ENCODE measurements around the gene SMPD3.

SMPD3 gene

GRCh38 chr16:68470461-68471150, 22.3 kb upstream of the SMPD3 start:
- DNase-seq = peak; percentile 78

- DNase-seq = no peak
These were observed 21.6 kb upstream of the SMPD3 start for GRCh38 chr16:68469796-68470460.

- DNase-seq = no peak
These were observed 20.5 kb upstream of the SMPD3 start for GRCh38 chr16:68468842-68469241.

DNA sequence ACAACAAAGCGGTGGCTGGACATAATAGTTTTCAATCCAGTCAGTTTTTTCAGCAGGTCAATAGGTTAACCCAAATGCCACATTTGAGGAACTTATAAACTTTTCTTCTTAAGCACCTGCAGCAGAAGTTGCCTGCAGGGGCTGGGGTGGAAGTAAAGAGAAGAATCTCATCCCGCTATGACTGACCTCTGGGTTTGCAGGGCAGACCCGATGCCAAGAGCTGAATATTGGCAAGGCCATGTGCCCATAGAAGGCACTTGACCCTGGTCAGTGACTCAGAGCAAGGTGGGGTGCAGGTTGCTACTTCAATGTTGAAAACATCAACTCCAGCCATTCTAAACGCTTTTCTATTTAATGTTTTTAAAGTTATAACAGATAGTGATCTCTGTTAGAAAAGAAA, 17.9 kb upstream of the SMPD3 start:
- no peak for DNase-seq

GRCh38 chr16:68463904-68464303, 15.6 kb upstream of the SMPD3 start:
- DNase-seq = no peak

DNA sequence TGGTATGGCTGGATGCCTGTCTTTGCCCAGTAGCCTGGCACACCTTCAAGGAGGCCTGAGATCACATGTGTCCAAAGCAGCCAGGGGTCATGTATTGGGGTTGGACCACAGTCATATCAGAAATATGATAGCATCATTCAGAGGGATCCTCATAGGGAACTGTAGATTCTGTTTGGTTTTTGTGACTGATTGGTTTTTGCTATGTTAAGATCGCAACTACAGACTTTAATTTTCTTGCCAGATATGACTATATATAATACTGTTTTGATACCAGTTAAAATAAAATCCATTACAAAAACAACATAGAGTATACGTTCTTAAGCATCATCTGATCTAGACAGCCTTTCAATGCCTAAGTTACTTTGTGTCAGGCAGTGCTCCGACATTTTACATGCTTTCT, 11.8 kb upstream of the SMPD3 start:
- DNase-seq = no peak

DNA sequence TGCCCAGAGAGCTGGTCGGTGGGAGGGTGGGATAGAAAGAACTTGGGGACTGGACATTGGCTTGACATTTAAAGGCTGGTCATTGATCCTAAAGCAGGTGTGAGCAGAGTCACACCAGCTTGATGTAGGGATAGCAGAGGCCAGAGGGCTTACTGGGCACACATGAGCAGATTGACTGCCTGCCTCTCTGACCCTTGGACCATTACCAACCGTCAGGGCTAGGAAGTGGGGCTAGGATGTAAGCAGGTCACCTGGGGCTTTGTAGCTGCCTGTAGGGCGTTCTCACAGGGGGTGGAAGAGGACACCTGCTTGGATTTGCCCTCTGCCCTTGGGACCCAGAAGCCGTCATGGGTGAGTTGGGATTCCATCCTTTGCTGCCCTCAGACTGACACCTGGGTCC, 11.1 kb upstream of the SMPD3 start:
- DNase-seq = no peak

GRCh38 chr16:68458551-68458950, 10.2 kb upstream of the SMPD3 start:
- no peak for DNase-seq

GRCh38 chr16:68458101-68458500, 9.8 kb upstream of the SMPD3 start:
- no peak for DNase-seq

- no peak for DNase-seq
These were observed 7.3 kb upstream of the SMPD3 start for GRCh38 chr16:68455631-68456030.

DNA sequence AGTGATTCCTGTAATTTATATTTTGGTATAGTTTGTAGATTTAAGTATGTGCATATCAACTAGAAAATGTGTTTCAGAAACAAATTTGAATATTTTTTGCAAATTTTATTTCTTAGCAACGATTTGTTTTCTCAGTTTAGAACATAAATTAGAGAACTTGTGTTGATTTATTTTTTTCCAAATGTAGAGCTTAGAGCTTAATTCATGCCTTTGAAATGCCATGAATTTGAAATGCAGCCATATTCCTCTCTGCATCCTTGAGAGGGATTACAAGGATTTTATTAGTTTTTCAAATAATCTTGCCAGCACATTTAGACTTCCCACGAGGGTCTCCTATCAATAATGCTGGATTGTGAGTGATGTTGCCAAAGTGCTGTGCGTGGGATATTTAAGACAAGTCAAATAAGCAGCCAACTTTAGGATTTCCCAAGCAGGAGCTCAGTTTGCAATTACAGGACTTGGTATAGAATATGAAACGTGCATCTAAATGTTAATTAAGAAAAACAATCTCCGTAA, 6.7 kb upstream of the SMPD3 start:
- DNase-seq = no peak

DNA sequence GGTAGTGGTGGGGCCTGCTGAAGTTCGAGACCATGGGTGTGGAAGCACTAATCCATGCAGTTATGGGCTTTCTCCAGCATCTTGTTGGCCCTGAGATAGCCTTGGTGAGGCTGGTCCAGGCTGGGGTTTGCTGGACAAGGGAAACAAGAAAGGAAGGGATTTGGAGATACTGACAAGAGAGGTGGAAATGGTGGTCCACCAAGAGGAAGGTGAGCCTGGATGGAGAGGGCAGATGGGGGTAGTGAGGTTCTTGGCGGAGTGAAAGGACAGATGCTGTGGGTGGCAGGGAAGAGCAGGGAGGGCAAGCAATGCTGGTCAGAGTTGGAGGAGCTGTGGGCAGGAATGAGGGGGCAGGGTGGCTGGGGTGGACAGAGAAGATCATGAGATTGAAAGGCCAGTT, 5.5 kb upstream of the SMPD3 start:
- no peak for DNase-seq

DNA sequence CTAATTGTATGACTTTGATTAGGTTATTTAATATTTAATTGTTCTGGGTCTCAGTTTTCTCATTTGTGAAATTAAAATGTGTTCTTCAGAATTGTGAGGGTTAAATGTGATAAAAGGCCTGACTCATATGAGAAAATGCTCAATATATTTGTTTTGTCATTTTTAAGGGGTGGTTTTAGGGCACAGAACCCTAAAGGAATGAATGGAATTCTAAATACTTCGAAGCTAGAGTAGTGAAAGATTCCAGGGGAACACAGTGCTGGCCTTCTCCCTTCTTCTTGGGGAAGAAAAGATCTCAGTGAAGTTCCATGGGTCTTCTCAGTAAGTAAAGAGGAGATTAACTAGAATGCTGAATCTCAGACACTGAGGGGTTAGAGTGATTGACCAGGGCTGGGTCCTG, 3.9 kb upstream of the SMPD3 start:
- DNase-seq = no peak

DNA sequence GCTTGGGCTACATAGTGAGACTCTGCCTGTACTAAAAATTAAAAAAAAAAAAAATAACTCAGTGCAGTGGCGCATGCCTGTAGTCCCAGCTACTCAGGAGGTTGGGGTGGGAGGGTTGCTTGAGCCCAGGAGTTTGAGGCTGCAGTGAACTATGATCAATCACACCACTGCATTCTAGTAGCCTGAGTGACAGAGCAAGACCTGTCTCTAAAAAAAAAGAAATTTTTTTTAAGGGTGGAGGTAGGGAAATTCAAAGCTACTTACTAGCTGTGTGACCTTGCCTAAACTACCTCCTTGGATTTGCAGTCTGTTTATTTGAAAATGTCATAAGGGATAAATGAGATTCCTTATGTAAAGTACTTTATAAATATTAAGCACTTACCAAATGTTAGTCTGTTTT, 3.4 kb upstream of the SMPD3 start:
- DNase-seq = no peak

- DNase-seq = no peak
These were observed 2.5 kb upstream of the SMPD3 start for GRCh38 chr16:68450741-68451255.

DNA sequence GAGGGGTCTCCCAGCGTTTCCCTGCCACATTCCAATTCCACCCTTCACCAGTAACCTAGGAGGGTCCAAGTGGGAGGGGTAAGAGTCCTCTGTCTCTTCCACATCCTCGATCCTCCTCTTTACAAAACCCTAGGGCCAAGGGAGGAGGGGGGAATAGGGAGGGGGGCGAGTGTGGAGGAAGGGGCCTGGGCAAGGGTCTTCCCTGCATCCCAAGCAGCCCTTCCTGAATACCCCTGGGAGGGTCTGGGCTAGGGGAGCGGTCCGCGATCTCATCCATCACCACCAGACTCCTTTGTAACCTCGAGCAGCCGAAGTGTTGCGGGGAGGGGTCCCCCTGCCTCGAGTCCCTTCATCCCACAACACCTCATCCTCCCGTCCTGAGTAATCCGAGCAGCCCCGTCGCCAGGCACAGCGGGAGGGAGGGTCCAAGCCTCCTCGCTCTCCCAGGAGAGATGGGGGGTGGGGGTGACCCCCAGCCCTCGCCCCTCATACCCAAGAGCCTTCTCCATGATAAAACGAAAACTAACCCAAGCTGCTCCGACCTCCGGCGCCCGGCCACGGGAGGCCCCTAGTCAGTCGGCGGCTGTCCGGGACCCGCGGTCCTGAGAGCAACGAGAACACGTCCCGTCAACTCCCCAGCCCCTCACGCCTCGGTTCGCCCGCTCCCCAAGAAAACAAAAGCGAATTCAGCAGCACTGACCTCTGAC, 502 bp downstream of the SMPD3 start:
- no peak for DNase-seq

- DNase-seq = no peak
These were observed 1.3 kb downstream of the SMPD3 start for GRCh38 chr16:68446681-68447652.

GRCh38 chr16:68445458-68445857, 2.9 kb downstream of the SMPD3 start:
- DNase-seq = peak; percentile 19

GRCh38 chr16:68444056-68444657, 4.2 kb downstream of the SMPD3 start:
- no peak for DNase-seq

DNA sequence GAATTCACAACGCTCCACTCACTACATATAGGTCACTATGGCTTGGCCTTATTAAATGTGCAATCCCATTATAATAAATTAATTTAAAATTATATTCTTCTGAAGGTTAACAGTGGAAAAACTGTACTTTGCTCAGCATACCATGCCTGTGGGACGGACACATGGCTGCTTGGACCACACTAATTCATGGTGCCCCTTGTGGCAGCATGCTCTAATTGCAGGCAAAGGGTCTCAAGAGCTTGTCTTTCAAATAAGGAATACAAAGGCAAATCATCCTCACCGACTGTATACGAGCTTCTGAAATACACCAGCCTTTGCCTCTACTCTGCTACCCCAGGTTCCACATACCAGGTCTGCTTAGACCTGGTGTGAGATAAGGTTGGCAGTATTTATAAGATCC, 11.7 kb downstream of the SMPD3 start:
- no peak for DNase-seq

DNA sequence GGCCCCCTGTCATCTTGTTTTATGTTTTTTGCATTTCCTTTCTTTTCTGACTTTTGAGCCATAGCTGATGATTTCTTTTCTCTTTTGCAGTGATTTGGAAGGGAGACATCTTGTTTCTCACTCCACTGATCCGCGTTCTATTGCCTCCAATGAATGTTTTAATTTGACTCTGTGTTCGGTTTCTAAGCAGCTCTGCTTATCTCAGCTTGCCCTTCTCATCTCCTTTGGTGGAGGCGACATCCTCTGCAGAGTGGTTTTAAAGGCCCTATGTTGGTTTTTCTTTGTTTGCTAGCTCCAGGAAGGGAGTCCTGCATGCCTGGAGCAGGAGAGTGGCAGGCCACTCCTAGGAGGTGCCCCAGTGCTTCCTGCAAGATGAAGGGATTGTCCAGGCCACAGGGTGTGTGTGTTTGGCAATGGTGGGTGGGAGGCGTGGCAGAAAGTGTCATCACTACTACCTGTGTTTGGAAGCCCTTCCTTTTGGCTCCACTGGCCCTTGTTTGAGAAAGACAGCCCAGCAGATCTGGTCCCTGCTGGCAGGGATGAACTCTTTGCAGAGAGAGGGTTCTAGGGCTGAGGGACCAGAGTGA, 13.6 kb downstream of the SMPD3 start:
- no peak for DNase-seq

- DNase-seq = no peak
These were observed 15.0 kb downstream of the SMPD3 start for GRCh38 chr16:68433316-68433715.
